Measurements from ENCODE around the gene ERH.

The ERH gene

GRCh38 chr14:69355607-69356281, 42.4 kb downstream of the ERH start:
- no peak for DNase-seq (ENCODE audit: low read depth)

GRCh38 chr14:69355154-69355597, 42.9 kb downstream of the ERH start:
- no peak for DNase-seq (ENCODE audit: low read depth)

GRCh38 chr14:69354383-69355153, 43.5 kb downstream of the ERH start:
- DNase-seq (ENCODE audit: low read depth): peak; percentile 36

- DNase-seq (ENCODE audit: low read depth): no peak
These were observed 44.9 kb downstream of the ERH start for GRCh38 chr14:69353168-69353567.

GRCh38 chr14:69351911-69352310, 46.2 kb downstream of the ERH start:
- no peak for DNase-seq (ENCODE audit: low read depth)

GRCh38 chr14:69351385-69351784, 46.7 kb downstream of the ERH start:
- DNase-seq (ENCODE audit: low read depth): no peak

- no peak for DNase-seq (ENCODE audit: low read depth)
These were observed 47.2 kb downstream of the ERH start for GRCh38 chr14:69350892-69351291.

GRCh38 chr14:69349091-69349777, 48.9 kb downstream of the ERH start:
- DNase-seq (ENCODE audit: low read depth): no peak

GRCh38 chr14:69346710-69347109, 51.4 kb downstream of the ERH start:
- DNase-seq (ENCODE audit: low read depth): no peak

GRCh38 chr14:69345402-69345801, 52.7 kb downstream of the ERH start:
- no peak for DNase-seq (ENCODE audit: low read depth)

- DNase-seq (ENCODE audit: low read depth): no peak
These were observed 53.9 kb downstream of the ERH start for GRCh38 chr14:69344171-69344570.

- DNase-seq (ENCODE audit: low read depth): no peak
These were observed 55.1 kb downstream of the ERH start for GRCh38 chr14:69342928-69343525.

- DNase-seq (ENCODE audit: low read depth): no peak
These were observed 58.7 kb downstream of the ERH start for GRCh38 chr14:69339426-69339825.

- DNase-seq (ENCODE audit: low read depth): no peak
These were observed 60.1 kb downstream of the ERH start for GRCh38 chr14:69337984-69338383.

GRCh38 chr14:69335371-69335771, 62.7 kb downstream of the ERH start:
- DNase-seq (ENCODE audit: low read depth): no peak

GRCh38 chr14:69334576-69334975, 63.5 kb downstream of the ERH start:
- DNase-seq (ENCODE audit: low read depth): no peak

GRCh38 chr14:69333791-69334337, 64.2 kb downstream of the ERH start:
- no peak for DNase-seq (ENCODE audit: low read depth)

- no peak for DNase-seq (ENCODE audit: low read depth)
These were observed 65.2 kb downstream of the ERH start for GRCh38 chr14:69332782-69333395.

GRCh38 chr14:69331206-69331605, 66.9 kb downstream of the ERH start:
- DNase-seq (ENCODE audit: low read depth): no peak

Measured in stimulated activated CD8-positive, alpha-beta memory T cell treated with anti-CD3 and anti-CD28 coated beads, Interleukin-4, amount 100 ng/mL, for 24 hours (primary cell).